Neuronal stem cell (in vitro differentiated cells): Measurements from ENCODE around the gene ROPN1.
"Not testable (repeated sequence)": the region's sequence is repeated elsewhere in the genome, so short reads cannot be mapped to it uniquely, and the experiment has no call there.

Source experiments
- DNase-seq: peaks from one replicate; pipeline ENCODE4 v3.0.0-alpha.2; 2013; ENCODE audit warnings: low spot score
- H2AFZ ChIP-seq: one replicate; pipeline ENCODE4 v1.6.1; 2013; ENCODE audit warnings: mild to moderate bottlenecking, low read length, inconsistent platforms
- H2AK5ac ChIP-seq: 2 replicates; pipeline ENCODE4 v1.6.1; 2013; ENCODE audit warnings: low read depth, mild to moderate bottlenecking, inconsistent platforms, low read length, moderate library complexity, mixed read lengths
- H2BK120ac ChIP-seq: 2 replicates; pipeline ENCODE4 v1.6.1; 2013; ENCODE audit warnings: low read depth, mild to moderate bottlenecking, inconsistent platforms, low read length, moderate library complexity, mixed read lengths
- H2BK12ac ChIP-seq: one replicate; pipeline ENCODE4 v1.6.1; 2013; ENCODE audit warnings: low read length, inconsistent platforms
- H2BK15ac ChIP-seq: 2 replicates; pipeline ENCODE4 v1.6.1; 2013; ENCODE audit warnings: mild to moderate bottlenecking, low read length, inconsistent platforms, mixed read lengths
- H2BK5ac ChIP-seq: one replicate; pipeline ENCODE4 v1.6.1; 2013; ENCODE audit warnings: inconsistent platforms, mild to moderate bottlenecking, low read length, moderate library complexity
- H3K14ac ChIP-seq: one replicate; pipeline ENCODE4 v1.6.1; 2013; ENCODE audit warnings: low read length, inconsistent platforms
- H3K18ac ChIP-seq: 2 replicates; pipeline ENCODE4 v1.6.1; 2013; ENCODE audit warnings: low read length, inconsistent platforms
- H3K23ac ChIP-seq: 2 replicates; pipeline ENCODE4 v1.6.1; 2013; ENCODE audit warnings: low read depth, mild to moderate bottlenecking, mixed read lengths, low read length, inconsistent platforms; ENCODE audit not compliant: poor library complexity
- H3K27ac ChIP-seq: replicated peaks from 3 replicates; pipeline ENCODE4 v1.5.1; 2013; ENCODE audit warnings: low read length, inconsistent platforms
- H3K27me3 ChIP-seq, 3 experiments: 2 replicates each; pipeline ENCODE4 v1.6.1; 2013; ENCODE audit warnings: low read length in 3 of 3, mild to moderate bottlenecking in 2 of 3, inconsistent platforms in 1 of 3, low read depth in 1 of 3, mixed read lengths in 1 of 3, moderate library complexity in 1 of 3; ENCODE audit not compliant: control insufficient read depth in 3 of 3, insufficient read depth in 3 of 3
- H3K36me3 ChIP-seq, 2 donors: replicated peaks in 1 of 2; 2 replicates each; pipeline ENCODE4 v1.6.1; 2013; ENCODE audit warnings: low read length in 2 of 2; ENCODE audit not compliant: control insufficient read depth in 2 of 2, insufficient read depth in 2 of 2
- H3K4ac ChIP-seq: 2 replicates; pipeline ENCODE4 v1.6.1; 2013; ENCODE audit warnings: inconsistent platforms, mild to moderate bottlenecking, low read length, moderate library complexity
- H3K4me1 ChIP-seq, 2 donors: 1 replicate in 1 of 2; 2 replicates in 1 of 2; pipeline ENCODE4 v1.6.1; 2013; ENCODE audit warnings: low read length in 2 of 2, low read depth in 1 of 2; ENCODE audit not compliant: control insufficient read depth in 2 of 2, insufficient read depth in 1 of 2
- H3K4me2 ChIP-seq: one replicate; pipeline ENCODE4 v1.6.1; 2013; ENCODE audit warnings: mild to moderate bottlenecking, low read length, inconsistent platforms; ENCODE audit not compliant: insufficient read depth, poor library complexity, severe bottlenecking
- H3K4me3 ChIP-seq, 2 donors: 2 replicates each; pipeline ENCODE4 v1.5.1; 2013; ENCODE audit warnings: low read length in 2 of 2, mild to moderate bottlenecking in 2 of 2, inconsistent platforms in 1 of 2, moderate library complexity in 1 of 2
- H3K79me1 ChIP-seq: one replicate; pipeline ENCODE4 v1.6.1; 2013; ENCODE audit warnings: low read depth, mild to moderate bottlenecking, inconsistent platforms, low read length, moderate library complexity
- H3K9ac ChIP-seq: one replicate; pipeline ENCODE4 v1.6.1; 2013; ENCODE audit warnings: mild to moderate bottlenecking, low read depth, low read length, inconsistent platforms; ENCODE audit not compliant: poor library complexity
- H3K9me3 ChIP-seq, 2 donors: replicated peaks in 1 of 2; 2 replicates each; pipeline versions ENCODE3 to v1.6.1; 2013; ENCODE audit warnings: low read length in 2 of 2, mild to moderate bottlenecking in 2 of 2, inconsistent platforms in 1 of 2, low read depth in 1 of 2, mixed read lengths in 1 of 2, moderate library complexity in 1 of 2; ENCODE audit not compliant: control insufficient read depth in 2 of 2, insufficient read depth in 1 of 2
- H4K8ac ChIP-seq: one replicate; pipeline ENCODE4 v1.6.1; 2013; ENCODE audit warnings: low read depth, mild to moderate bottlenecking, inconsistent platforms, low read length, moderate library complexity
- H4K91ac ChIP-seq: one replicate; pipeline ENCODE4 v1.6.1; 2013; ENCODE audit warnings: low read length, low read depth, mild to moderate bottlenecking, inconsistent platforms; ENCODE audit not compliant: poor library complexity
- WGBS, 2 donors: extraction: QIAGEN DNeasy Blood & Tissue Kit; methylation state at CpG; one replicate each; pipeline ENCODE4 v1.1.7; 2013; ENCODE audit warnings: missing lambda C conversion rate in 2 of 2, mixed read lengths in 1 of 2; ENCODE audit not compliant: insufficient read length in 2 of 2, insufficient replicate concordance in 1 of 2; ENCODE audit errors: extremely low coverage in 2 of 2; 5-methylcytosine and 5-hydroxymethylcytosine counted together

The ROPN1 gene

DNA sequence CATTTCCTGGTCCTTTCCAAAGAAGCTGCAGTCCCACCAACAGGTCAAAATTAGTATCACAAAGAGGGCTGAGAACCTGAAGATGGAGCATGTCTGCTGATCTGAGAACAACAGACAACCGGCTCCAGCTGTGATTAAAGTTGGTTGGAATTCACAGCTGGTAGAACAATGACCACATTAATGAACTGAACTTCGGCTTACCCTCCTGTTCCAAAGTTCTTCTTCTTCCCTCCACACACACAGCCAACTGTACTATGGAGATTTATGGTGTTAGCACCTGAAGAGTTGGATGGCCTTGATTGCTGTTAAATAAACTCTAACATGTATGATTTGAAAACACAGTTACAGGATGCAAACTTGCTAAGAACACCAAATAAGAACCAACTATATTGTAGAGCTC, 27.4 kb upstream of the ROPN1 start:
- no peak overlapping the region for H4K8ac ChIP-seq
- no peak overlapping the region for H3K4me2 ChIP-seq
- peaks cover 0 to 4% of the 10 kb centered on the region in 2 donors for H3K9me3 ChIP-seq
- H3K18ac ChIP-seq: no peak overlapping the region
- no peak overlapping the region for H3K27ac ChIP-seq
- no peaks in the 10 kb centered on the region for H3K79me1 ChIP-seq
- no peaks in the 10 kb centered on the region for H3K36me3 ChIP-seq
- no peaks in the 10 kb centered on the region for H3K4me1 ChIP-seq
- H2BK5ac ChIP-seq: no peak overlapping the region
- H2BK120ac ChIP-seq: no peak overlapping the region
- no CpG with 5 or more reads among the region's 2 CpGs for WGBS, 2 donors
- H3K4ac ChIP-seq: no peak overlapping the region
- no peak overlapping the region for H3K23ac ChIP-seq
- no peak overlapping the region for H3K4me3 ChIP-seq
- H2BK12ac ChIP-seq: no peak overlapping the region
- H2AK5ac ChIP-seq: no peak overlapping the region
- H4K91ac ChIP-seq: no peak overlapping the region
- H2BK15ac ChIP-seq: no peak overlapping the region
- peaks cover 0 to 4% (median 0%) of the 10 kb centered on the region in 3 experiments for H3K27me3 ChIP-seq
- H3K9ac ChIP-seq: no peak overlapping the region
- no peak for DNase-seq
- no peak overlapping the region for H3K14ac ChIP-seq
- no peak overlapping the region for H2AFZ ChIP-seq

DNA sequence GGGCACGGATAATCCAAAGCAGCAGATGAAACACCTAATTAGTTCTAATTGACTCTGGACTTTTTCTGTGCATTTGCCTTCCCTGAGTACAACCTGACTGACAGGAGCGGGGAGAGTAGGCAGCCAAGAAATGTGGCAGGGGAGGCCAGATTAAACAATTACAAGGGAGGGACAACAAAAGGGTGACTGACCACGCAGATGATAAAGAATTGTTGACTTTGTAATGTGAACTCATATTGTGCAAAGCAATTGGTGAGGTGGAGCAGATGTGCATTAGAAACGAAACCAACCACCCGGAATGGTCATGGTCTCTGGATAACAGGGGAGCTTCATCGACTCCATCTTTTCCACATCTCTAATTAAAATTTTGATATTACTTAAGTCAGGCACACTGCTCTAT, 25.6 kb upstream of the ROPN1 start:
- not testable (repeated sequence) for H3K18ac ChIP-seq, H2AK5ac ChIP-seq, H3K4me3 ChIP-seq, H3K4ac ChIP-seq, H3K36me3 ChIP-seq, H3K27me3 ChIP-seq, H3K23ac ChIP-seq, H4K8ac ChIP-seq, H2BK12ac ChIP-seq, H3K9ac ChIP-seq, H3K4me2 ChIP-seq, H2BK120ac ChIP-seq, H3K14ac ChIP-seq, H2BK15ac ChIP-seq, H2BK5ac ChIP-seq, H3K9me3 ChIP-seq, H3K4me1 ChIP-seq, H4K91ac ChIP-seq, H3K79me1 ChIP-seq, H2AFZ ChIP-seq, DNase-seq, H3K27ac ChIP-seq
- WGBS, 2 donors: no CpG with 5 or more reads among the region's 6 CpGs

DNA sequence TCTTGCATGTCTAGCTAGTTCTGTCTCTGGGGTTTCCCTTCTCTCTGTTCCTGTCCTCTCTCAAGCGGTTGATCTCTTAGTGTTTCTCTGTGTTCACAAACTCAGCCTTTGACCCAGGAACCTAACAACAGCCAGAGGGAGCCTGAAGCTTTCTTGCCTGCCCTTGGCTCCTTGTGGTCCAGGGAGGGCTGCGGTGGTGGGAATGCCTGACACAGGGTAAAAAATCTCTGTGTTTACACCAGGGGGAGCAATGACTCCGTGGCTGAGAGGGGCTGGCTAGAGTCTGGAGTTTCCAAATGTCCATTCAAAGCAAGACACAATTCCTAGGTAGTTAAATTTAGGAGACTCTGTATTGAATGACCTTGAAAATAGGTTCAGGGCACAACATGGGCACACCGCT, 24.6 kb upstream of the ROPN1 start:
- not testable (repeated sequence) for H3K18ac ChIP-seq, H2BK15ac ChIP-seq
- no CpG with 5 or more reads among the region's 4 CpGs for WGBS, 2 donors

DNA sequence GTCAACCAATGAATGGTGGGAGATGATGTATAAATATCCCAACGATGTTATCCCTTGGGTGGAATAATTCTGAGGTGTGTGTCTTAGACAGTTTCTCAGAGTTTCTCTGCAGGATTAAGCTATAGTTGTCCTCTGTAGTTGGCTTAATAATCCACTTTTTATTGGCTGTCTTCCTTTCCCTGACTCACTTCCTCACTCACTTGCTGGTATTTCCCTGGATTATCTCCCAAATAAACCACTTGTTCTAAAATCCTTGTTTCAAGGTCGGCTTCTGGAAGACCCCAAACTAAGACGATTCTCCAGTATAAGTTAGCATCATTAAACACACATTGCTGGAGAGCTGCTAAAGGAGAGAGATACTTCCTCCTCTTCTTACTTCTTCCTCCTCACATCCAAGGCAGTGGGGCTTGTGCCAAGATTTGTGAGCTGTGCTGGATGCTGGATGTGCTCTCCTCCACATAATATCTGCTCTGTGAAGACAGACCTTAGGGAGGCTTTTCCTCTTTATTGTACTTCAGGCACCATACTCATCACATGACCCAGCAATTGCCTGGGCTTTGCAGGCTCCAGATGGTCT, 22.5 kb upstream of the ROPN1 start:
- no peak overlapping the region for H3K4me2 ChIP-seq
- no peak overlapping the region for H3K4me3 ChIP-seq
- H3K36me3 ChIP-seq: no peaks in the 10 kb centered on the region
- H3K79me1 ChIP-seq: no peaks in the 10 kb centered on the region
- no peaks in the 10 kb centered on the region for H3K4me1 ChIP-seq
- no peak for DNase-seq
- H2BK12ac ChIP-seq: no peak overlapping the region
- H2AK5ac ChIP-seq: no peak overlapping the region
- H4K8ac ChIP-seq: no peak overlapping the region
- no peak overlapping the region for H3K14ac ChIP-seq
- H3K18ac ChIP-seq: no peak overlapping the region
- no peak overlapping the region for H3K23ac ChIP-seq
- H2BK120ac ChIP-seq: no peak overlapping the region
- no peak overlapping the region for H3K27ac ChIP-seq
- no peak overlapping the region for H3K9ac ChIP-seq
- H2BK15ac ChIP-seq: no peak overlapping the region
- no peak overlapping the region for H2AFZ ChIP-seq
- WGBS, 2 donors: no CpG with 5 or more reads among the region's 3 CpGs
- peaks cover 0 to 3% of the 10 kb centered on the region in 2 donors for H3K9me3 ChIP-seq
- no peak overlapping the region for H2BK5ac ChIP-seq
- H4K91ac ChIP-seq: no peak overlapping the region
- no peak overlapping the region for H3K4ac ChIP-seq
- peaks cover 0 to 7% (median 0%) of the 10 kb centered on the region in 3 experiments for H3K27me3 ChIP-seq

More for the DNA sequence above, 24.6 kb upstream of the ROPN1 start:
- not testable (repeated sequence) for H2BK120ac ChIP-seq, H4K8ac ChIP-seq, H3K27ac ChIP-seq, H3K9me3 ChIP-seq, H3K9ac ChIP-seq, H2AK5ac ChIP-seq, H3K79me1 ChIP-seq, H2BK5ac ChIP-seq, H3K27me3 ChIP-seq, H3K36me3 ChIP-seq, H3K23ac ChIP-seq, H2BK12ac ChIP-seq, H3K4me2 ChIP-seq, H3K14ac ChIP-seq, H4K91ac ChIP-seq, H3K4me3 ChIP-seq, H3K4me1 ChIP-seq, H3K4ac ChIP-seq
- peak overlapping the region; percentile 56 for H2AFZ ChIP-seq
- DNase-seq: peak; percentile 56
